Measurements from ENCODE around the gene CXCL14.

GRCh38 chr5:135615581-135616260 is 36.9 kb upstream of the CXCL14 start:
- TF ChIP-seq CTCF (IDR thresholded peaks at IDR 0.05) (no peak), POLR2A (IDR thresholded peaks at IDR 0.05) (no peak), EP300 (IDR thresholded peaks at IDR 0.05) (no peak), POLR2AphosphoS5 (IDR thresholded peaks at IDR 0.05) (no peak)
